AG09309 (cell line): Measurements from ENCODE around the gene PRM1.

Experiments used
- DNase-seq: peaks from one replicate; pipeline ENCODE4 v3.0.0-alpha.2; 2010; ENCODE audit warnings: low read depth
- H3K4me3 ChIP-seq: 2 replicates; pipeline ENCODE4 v1.5.1; 2011; ENCODE audit warnings: mild to moderate bottlenecking, low read depth, low read length, moderate library complexity; ENCODE audit not compliant: control insufficient read depth
- TF ChIP-seq, protein P1 (sequence below): IDR thresholded peaks from 2 replicates; pipeline ENCODE4 v1.5.1; 2011; ENCODE audit warnings: mild to moderate bottlenecking, low read depth, low read length, inconsistent platforms; ENCODE audit not compliant: insufficient read depth, control insufficient read depth; ENCODE audit errors: missing control alignments

The PRM1 gene

GRCh38 chr16:11289202-11289601, 8.1 kb upstream of the PRM1 start:
- no peak for DNase-seq
- TF ChIP-seq, protein P1, sequence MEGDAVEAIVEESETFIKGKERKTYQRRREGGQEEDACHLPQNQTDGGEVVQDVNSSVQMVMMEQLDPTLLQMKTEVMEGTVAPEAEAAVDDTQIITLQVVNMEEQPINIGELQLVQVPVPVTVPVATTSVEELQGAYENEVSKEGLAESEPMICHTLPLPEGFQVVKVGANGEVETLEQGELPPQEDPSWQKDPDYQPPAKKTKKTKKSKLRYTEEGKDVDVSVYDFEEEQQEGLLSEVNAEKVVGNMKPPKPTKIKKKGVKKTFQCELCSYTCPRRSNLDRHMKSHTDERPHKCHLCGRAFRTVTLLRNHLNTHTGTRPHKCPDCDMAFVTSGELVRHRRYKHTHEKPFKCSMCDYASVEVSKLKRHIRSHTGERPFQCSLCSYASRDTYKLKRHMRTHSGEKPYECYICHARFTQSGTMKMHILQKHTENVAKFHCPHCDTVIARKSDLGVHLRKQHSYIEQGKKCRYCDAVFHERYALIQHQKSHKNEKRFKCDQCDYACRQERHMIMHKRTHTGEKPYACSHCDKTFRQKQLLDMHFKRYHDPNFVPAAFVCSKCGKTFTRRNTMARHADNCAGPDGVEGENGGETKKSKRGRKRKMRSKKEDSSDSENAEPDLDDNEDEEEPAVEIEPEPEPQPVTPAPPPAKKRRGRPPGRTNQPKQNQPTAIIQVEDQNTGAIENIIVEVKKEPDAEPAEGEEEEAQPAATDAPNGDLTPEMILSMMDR: no peak
- no peak overlapping the region for H3K4me3 ChIP-seq

DNA sequence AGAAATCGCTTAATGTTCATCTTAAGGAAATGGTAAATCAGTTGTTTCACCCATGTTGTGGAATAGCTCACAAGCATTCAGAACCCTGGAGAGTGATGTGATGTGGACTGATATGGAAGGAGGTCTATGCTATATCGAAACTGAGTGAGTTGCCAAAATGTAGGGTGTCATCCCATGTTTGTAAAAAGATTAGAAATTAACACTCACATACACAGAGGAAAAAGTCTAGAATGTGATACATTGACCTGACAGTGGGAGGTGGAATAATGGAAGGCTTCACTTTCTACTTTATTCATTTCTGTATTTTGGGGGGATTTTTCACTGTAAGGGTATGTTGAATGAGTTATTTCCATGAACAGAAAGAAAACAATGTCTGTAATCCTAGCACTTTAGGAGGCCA, 4.7 kb upstream of the PRM1 start:
- TF ChIP-seq, protein P1: no peak
- no peak overlapping the region for H3K4me3 ChIP-seq
- DNase-seq: no peak

- H3K4me3 ChIP-seq: no peak overlapping the region
- TF ChIP-seq, protein P1: no peak
- DNase-seq: no peak
Observed at GRCh38 chr16:11283820-11284248, 2.7 kb upstream of the PRM1 start.

DNA sequence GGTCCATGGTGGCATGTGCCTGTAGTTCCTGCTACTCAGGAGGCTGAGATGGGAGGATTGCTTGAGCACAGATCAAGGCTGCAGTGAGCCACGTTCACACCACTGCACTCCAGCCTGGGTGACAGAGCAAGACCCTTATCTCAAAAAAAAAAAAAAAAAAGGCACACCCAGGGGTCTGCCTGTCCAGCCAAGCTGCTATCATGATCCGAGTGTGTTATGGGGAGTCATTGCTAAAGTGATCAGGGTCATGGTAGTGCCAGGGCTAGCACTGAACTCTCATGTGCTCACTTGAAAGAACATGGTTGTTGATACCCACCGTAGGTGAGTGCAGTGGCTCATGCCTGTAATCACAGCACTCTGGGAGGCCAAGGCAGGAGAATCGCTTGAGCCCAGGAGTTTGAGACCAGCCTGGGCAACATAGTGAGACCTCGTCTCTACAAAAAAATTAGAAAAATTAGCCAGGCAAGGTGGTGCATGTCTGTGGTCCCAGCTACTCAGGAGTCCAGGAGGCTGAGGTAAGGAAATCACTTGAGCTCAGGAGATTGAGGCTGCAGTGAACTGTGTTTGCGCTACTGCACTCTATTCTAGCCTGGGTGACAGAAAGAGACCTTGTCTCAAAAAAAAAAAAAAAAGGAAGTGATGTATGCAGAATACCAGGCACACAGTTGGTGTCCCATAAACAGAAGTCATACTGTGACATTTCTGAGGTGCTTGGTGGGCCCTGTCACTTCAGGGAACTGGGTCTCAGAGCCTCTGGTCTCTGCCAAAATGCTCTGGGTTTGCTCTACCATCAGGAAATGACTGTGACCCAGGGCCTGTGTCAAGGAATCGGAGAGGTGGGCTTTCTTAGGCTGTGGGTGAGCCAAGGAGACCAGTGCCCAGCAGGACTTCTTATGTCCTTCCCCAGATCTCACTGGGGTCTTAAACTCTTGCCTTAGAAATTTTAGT, 2.2 kb downstream of the PRM1 start:
- H3K4me3 ChIP-seq: no peak overlapping the region
- TF ChIP-seq, protein P1: no peak
- no peak for DNase-seq

GRCh38 chr16:11277607-11278337, 3.4 kb downstream of the PRM1 start:
- TF ChIP-seq, protein P1: no peak
- no peak overlapping the region for H3K4me3 ChIP-seq
- DNase-seq: no peak

GRCh38 chr16:11276896-11277593, 4.1 kb downstream of the PRM1 start:
- TF ChIP-seq, protein P1: no peak
- H3K4me3 ChIP-seq: no peak overlapping the region
- DNase-seq: no peak
